HepG2 (cell line): ENCODE measurements around the gene ZPR1. TPM values are rescaled to one million over a fixed set of nuclear protein-coding genes. Genes with fewer than 3 reads are reported as not detected.

Experiments used
- AHR ChIP-seq: IDR thresholded peaks from 2 replicates; pipeline ENCODE4 v1.6.1; 2018; ENCODE audit warnings: missing genetic modification reagents, missing compliant biosample characterization
- DR1 ChIP-seq: sonication (generic); formaldehyde crosslinking; IDR thresholded peaks from 2 replicates; pipeline ENCODE4 v1.8.0; 2021; ENCODE audit warnings: mild to moderate bottlenecking, missing genetic modification reagents, inconsistent platforms
- E2F2 ChIP-seq: sonication (generic); formaldehyde crosslinking; IDR thresholded peaks from 2 replicates; pipeline ENCODE4 v1.4.0; 2020; ENCODE audit warnings: missing genetic modification reagents, borderline replicate concordance
- HOXA3 ChIP-seq: sonication (generic); formaldehyde crosslinking; IDR thresholded peaks from 2 replicates; pipeline ENCODE4 v1.5.0; 2020; ENCODE audit warnings: missing genetic modification reagents
- IKZF4 ChIP-seq: sonication (generic); formaldehyde crosslinking; IDR thresholded peaks from 2 replicates; pipeline ENCODE4 v1.5.1; 2020; ENCODE audit warnings: borderline replicate concordance, mild to moderate bottlenecking, low read depth, missing genetic modification reagents; ENCODE audit errors: not compliant biosample characterization
- NFIB ChIP-seq: sonication (generic); formaldehyde crosslinking; IDR thresholded peaks from 2 replicates; pipeline ENCODE4 v1.9.0; 2021; ENCODE audit warnings: missing genetic modification reagents, mild to moderate bottlenecking, borderline replicate concordance
- NR1H2 ChIP-seq: sonication (generic); formaldehyde crosslinking; IDR thresholded peaks from 2 replicates; pipeline ENCODE4 v1.8.1; 2022; ENCODE audit warnings: low read depth, missing genetic modification reagents, borderline replicate concordance
- PAXIP1 ChIP-seq: sonication (generic); formaldehyde crosslinking; conservative IDR thresholded peaks from 2 replicates; pipeline ENCODE4 v1.4.0; 2020; ENCODE audit warnings: mild to moderate bottlenecking, missing genetic modification reagents, moderate library complexity
- PHF8 ChIP-seq: sonication (generic); formaldehyde crosslinking; IDR thresholded peaks from 2 replicates; pipeline ENCODE4 v1.5.0; 2020; ENCODE audit warnings: missing genetic modification reagents
- REXO4 ChIP-seq: sonication (generic); formaldehyde crosslinking; IDR thresholded peaks from 2 replicates; pipeline ENCODE4 v1.8.0; 2022; ENCODE audit warnings: missing genetic modification reagents, mild to moderate bottlenecking, borderline replicate concordance
- SP2 ChIP-seq: sonication (generic); formaldehyde crosslinking; IDR thresholded peaks from 2 replicates; pipeline ENCODE4 v1.5.1; 2020; ENCODE audit warnings: mild to moderate bottlenecking, missing genetic modification reagents
- TFE3 ChIP-seq: IDR thresholded peaks from 2 replicates; pipeline ENCODE4 v1.6.1; 2016
- ZNF720 ChIP-seq: sonication (generic); formaldehyde crosslinking; IDR thresholded peaks from 2 replicates; pipeline ENCODE4 v1.4.0; 2020; ENCODE audit warnings: missing genetic modification reagents
- ZNF788 ChIP-seq: sonication (generic); formaldehyde crosslinking; IDR thresholded peaks from 2 replicates; pipeline ENCODE4 v1.5.0; 2020; ENCODE audit warnings: mild to moderate bottlenecking, missing genetic modification reagents, borderline replicate concordance
- ZNF790 ChIP-seq: sonication (generic); formaldehyde crosslinking; IDR thresholded peaks from 2 replicates; pipeline ENCODE4 v1.8.0; 2022; ENCODE audit warnings: missing genetic modification reagents, mild to moderate bottlenecking, borderline replicate concordance
- polyA plus RNA-seq, 8 experiments: library from polyadenylated mRNA; depleted of rRNA in 3 of 8; stranded (reverse) in 7 of 8; unstranded in 1 of 8; fragments of >200 nt; fragmentation: Illumina TruSeq in 4 of 8; extraction: Trizol in 4 of 8; gene quantifications; 2 replicates each; pipeline versions ENCODE4 v1.2.1 to v1.2.3, GENCODE V29; 2011 to 2016; ENCODE audit warnings: low read depth in 4 of 8, missing spikeins in 1 of 8, mixed read lengths in 1 of 8; ENCODE audit not compliant: insufficient read depth in 1 of 8
- total RNA-seq, 5 experiments: library from RNA; depleted of rRNA; stranded (reverse); fragments of >200 nt; fragmentation: Illumina TruSeq; extraction: Trizol; gene quantifications; 2 replicates each; pipeline ENCODE4 v1.2.3, GENCODE V29; 2016; ENCODE audit warnings: low read depth in 1 of 5

ZPR1 gene
- total and polyA plus RNA-seq, 2 of the 13 experiments (the other 11 are each of a cell fraction or from before 2014, with no cell fraction given), result 40.0 to 79.3 TPM

GRCh38 chr11:116835791-116836631 lies 48.2 kb upstream of the ZPR1 start (continued):
- TF ChIP-seq NFIB (CRISPR knock-in tag), result no peak
- peak; percentile 31; the same call in 1 of the 2 replicates for TF ChIP-seq SP2 (CRISPR knock-in tag)
- no peak; the same call in 1 of the 2 replicates for TF ChIP-seq NR1H2 (CRISPR knock-in tag)
- TF ChIP-seq AHR (CRISPR knock-in tag), result peak; percentile 71
- TF ChIP-seq REXO4 (CRISPR knock-in tag), result peak; percentile 54; the same call in 1 of the 2 replicates
- TF ChIP-seq ZNF788 (CRISPR knock-in tag), result peak; percentile 47; the same call in 1 of the 2 replicates
- no peak for TF ChIP-seq ZNF720
- peak; percentile 41; the same call in 1 of the 2 replicates for TF ChIP-seq TFE3 (CRISPR knock-in tag)
- peak; percentile 48 for TF ChIP-seq PHF8 (CRISPR knock-in tag)
- TF ChIP-seq ZNF790, result no peak
- peak; percentile 43; the same call in 1 of the 2 replicates for TF ChIP-seq HOXA3 (CRISPR knock-in tag)
- TF ChIP-seq IKZF4, result peak; percentile 64
- peak; percentile 61; the same call in 1 of the 2 replicates for TF ChIP-seq E2F2 (CRISPR knock-in tag)
- TF ChIP-seq DR1 (CRISPR knock-in tag), result no peak
- TF ChIP-seq PAXIP1 (CRISPR knock-in tag), result 0 out of 2 replicates have a peak, but pooled peaks have one; percentile 40
